Fibroblast of villous mesenchyme (primary cell): ENCODE results near the gene MYT1. TPM values are rescaled to one million over a fixed set of nuclear protein-coding genes. Genes with fewer than 3 reads are reported as not detected.
A peak's percentile ranks its signal among the peaks of the same experiment; 100 is the strongest.

Experiments
- DNase-seq: peaks from one replicate; pipeline ENCODE4 v3.0.0-alpha.2; 2010; ENCODE audit warnings: low read depth
- H3K4me3 ChIP-seq: 2 replicates; pipeline ENCODE4 v1.5.1; 2011; ENCODE audit warnings: low read depth, mild to moderate bottlenecking, low read length
- CTCF ChIP-seq: IDR thresholded peaks from 2 replicates; pipeline ENCODE4 v1.5.1; 2012; ENCODE audit warnings: low read depth, mild to moderate bottlenecking, low read length; ENCODE audit not compliant: insufficient read depth
- total RNA-seq: library from RNA; depleted of rRNA; stranded (reverse); fragments of >200 nt; gene quantifications from 2 replicates; pipeline ENCODE4 v1.2.3, GENCODE V29; 2012

The MYT1 gene
- total RNA-seq, 1 donor, result not detected

- no peak for DNase-seq
- TF ChIP-seq CTCF, result no peak
- no peak overlapping the region for H3K4me3 ChIP-seq
Measured at GRCh38 chr20:64160118-64160517, 4.1 kb upstream of the MYT1 start.

DNA sequence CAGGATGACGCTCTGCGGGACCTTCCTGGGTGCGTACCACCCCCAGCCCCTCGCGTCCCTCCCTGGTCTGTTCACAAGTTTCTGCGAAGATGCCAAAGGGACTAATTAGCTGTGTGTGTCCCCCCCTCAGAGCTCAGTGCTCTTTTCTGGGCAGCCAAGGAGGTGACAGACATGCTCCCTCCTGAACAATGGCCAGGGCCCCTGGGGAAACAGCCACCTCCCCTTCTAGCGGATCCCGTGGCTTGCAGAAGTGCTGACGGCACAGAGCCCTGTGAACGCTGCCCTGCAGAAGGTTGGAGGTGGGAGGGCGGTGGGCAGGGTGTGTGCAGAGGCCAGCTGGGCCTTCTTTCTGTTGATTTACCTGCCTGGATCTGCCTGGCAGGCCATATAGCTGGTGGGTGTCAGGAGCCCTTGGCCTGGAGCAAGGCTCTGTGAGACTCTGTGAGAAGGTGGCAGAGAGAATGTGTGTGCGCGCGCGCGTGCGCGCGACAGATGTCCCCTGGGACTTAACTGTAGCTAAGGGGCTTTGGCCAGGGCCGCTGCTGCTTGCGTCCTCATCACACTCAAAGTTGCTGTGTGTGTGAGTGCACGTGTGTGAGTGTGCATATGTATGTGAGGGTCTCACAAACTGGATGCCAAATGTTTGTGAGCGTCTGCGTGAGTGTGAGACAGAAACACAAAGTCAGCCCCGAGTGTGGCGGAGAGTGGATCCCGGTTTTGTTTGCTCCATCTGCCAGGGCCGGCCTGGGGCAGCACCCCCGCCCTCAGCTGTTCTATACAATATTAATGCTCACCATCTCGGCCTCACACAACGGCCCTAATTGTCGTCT is 3.5 kb upstream of the MYT1 start:
- TF ChIP-seq CTCF, result no peak
- no peak for DNase-seq
- no peak overlapping the region for H3K4me3 ChIP-seq

DNA sequence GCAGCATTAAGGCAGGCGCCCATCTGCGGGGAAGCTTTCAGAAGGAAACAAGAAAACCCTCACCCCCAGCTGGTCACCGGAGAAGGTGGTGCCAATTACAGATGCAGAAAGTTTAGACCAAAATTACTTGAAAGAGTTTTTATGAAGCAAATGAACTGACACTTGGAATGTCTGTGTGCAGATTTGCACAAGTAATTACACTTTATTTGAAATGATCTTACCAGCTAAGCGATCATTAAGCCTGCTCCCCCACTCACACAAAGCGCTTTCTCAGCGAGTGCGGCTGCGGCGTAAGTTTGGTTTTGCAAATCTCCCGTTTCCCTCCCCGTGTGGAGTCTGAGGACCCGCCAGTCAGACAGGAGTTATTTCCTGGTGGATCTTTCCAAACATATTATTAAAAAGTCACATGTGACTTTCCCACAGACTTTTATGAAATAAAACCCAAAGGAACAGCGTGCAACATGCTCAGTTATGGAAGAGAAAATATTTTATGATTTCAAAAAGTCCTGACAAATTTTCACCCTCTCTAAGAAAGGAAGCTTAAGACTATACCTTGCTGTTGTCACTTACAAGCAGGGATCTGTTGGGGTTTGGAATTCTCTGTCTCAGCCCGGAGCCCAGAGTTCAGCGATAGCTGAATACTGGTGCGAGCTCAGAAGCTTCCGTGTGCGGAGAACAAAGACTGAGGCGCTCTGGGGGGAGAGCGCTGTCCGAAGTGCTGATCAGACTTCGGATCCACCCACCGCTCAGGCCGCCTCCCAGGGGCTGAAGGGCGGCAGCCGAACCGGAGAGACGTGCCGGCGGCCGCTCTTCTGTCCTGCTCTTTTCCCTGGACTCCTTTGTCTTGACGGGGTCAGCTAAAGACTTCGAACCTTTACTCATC is 2.7 kb upstream of the MYT1 start:
- no peak overlapping the region for H3K4me3 ChIP-seq
- no peak for TF ChIP-seq CTCF
- DNase-seq, result peak; percentile 43

GRCh38 chr20:64162239-64162910 is 1.9 kb upstream of the MYT1 start:
- no peak for DNase-seq
- no peak for TF ChIP-seq CTCF
- no peak overlapping the region for H3K4me3 ChIP-seq

DNA sequence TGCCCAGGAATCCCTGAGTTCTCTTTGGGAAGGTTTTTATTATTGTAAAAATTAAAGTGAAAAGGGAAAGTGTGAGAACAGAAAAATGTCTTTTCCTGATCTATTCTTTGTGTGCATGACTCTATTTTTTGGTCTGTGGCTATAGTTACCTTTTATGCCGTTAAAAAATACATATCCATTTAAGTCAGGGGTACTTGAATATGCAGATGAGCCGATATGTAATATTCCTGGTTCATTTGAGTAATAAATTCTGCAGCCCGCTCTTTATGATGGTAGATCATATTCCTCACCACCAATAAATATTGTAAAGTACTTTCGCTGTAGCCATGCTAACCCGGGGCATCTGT is 503 bp upstream of the MYT1 start:
- DNase-seq, result no peak
- no peak overlapping the region for H3K4me3 ChIP-seq
- TF ChIP-seq CTCF, result no peak

DNA sequence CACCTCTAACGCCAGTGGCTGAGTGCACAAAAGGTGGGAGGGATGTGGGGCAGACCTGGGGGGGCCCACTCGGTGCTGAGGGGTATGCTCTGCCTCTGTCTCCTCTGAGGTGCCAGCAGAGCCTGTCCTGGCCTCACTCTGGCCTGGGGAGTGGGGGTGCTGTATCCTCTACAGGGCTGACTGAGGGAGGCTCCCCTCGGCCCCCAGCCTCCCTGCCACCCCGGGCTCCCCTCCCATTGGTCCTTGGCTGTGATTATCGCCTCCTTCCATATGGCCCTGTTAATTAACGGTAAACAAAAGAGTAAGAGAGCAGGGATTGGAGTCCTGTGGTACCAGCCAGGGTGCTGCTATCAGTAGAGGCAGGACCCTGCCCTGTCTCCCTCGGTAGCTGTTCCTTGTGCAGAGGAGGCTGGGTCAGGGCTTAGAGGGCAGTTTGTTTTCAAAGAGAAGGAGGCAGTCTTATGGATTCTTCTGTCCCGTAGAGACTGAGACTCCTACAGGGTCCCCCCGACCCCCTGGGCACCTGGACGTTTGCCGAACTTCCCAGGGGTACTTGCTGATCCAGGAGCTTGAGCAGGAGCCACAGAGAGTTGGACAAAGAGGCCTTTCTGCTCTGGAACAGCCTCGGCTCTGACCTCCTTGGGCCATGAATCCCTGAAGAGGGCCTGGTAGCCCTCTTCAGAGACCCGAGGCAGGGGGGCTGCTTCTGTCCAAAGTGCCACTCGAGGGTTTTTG is 1.8 kb downstream of the MYT1 start:
- TF ChIP-seq CTCF, result no peak
- DNase-seq, result no peak
- H3K4me3 ChIP-seq, result no peak overlapping the region
